HG03108 (cell line): ENCODE data around the gene MIA.
"Not testable (repeated sequence)": the region's sequence is repeated elsewhere in the genome, so short reads cannot be mapped to it uniquely, and the experiment has no call there.

Experiments used
- ATAC-seq: cut with Tn5 transposase; IDR thresholded peaks from one replicate; pipeline ENCODE4 v1.9.1; 2021; ENCODE audit warnings: moderate library complexity; ENCODE audit not compliant: unreplicated experiment

The MIA gene

DNA sequence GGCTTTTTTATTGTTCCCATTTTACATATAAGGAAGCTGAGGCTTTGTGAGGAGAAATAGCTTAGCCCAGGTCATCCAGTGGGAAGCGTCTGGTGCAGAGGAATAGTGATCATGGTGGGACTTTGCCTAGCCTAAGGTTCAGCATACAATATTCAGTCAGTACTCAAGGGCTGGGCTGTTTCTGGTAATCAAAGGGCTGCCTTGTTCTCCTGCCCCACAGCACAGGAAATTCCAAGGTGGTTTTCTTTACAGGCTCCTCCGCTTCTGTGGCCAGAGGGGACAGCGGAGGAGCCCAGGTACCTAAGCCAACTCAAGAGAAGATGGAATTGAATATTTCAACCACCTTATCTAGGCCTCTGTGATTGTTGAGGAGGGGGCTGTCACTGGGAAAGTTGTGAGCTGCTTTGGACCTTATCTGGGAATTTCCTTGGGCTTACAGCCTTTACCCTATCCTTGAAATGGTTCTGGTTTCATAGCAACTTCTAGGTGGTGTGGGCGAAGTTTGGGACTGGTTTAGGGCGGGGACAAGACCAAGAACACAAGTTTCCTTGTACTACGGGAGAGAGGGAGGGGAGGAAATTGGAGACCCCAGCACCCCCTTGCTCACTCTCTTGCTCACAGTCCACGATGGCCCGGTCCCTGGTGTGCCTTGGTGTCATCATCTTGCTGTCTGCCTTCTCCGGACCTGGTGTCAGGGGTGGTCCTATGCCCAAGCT lies at the start of gene MIA:
TSS of gene MIA (plus strand) at position 606 of the 716 bp plus-strand sequence. CDS start at position 628, 22 bp downstream.
- no peak for ATAC-seq

DNA sequence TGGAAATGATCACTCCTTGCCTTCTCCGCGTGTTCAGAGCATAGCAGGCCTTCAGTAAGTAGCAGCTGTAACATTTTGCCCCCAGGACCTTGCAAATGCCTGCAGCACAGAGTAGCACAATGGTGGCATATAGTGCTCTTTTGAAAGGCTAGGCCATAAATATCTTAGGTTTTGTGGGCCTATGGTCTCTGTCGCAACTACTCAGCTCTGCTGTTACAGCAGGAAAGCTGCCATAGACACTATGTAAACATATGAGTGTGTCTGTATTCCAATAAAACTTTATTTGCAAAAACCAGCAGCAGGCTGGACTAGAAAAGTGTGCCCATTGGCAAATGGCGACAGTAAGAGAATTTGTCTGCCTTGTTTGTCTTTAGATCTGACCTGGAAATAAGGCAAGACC lies 49.0 kb upstream of the MIA start:
- no peak for ATAC-seq

GRCh38 chr19:40730065-40730464 lies 45.3 kb upstream of the MIA start:
- ATAC-seq, result not testable (repeated sequence)

DNA sequence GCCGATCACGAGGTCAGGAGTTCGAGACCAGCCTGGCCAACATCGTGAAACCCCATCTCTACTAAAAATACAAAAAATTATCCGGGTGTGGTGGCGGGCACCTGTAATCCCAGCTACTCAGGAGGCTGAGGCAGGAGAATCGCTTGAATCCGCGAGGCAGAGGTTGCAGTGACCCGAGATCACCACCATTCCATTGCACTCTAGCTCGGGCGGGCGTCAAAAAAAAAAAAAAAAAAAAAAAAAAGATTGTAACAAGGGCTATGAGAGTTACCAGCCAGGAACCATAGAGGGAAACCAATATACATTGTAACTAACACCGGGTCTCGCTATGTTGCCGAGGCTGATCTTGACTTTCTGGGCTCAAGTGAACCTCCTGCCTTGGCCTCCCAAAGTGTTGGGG lies 43.0 kb upstream of the MIA start:
- ATAC-seq, result not testable (repeated sequence)

GRCh38 chr19:40733149-40733548 lies 42.2 kb upstream of the MIA start:
- no peak for ATAC-seq

DNA sequence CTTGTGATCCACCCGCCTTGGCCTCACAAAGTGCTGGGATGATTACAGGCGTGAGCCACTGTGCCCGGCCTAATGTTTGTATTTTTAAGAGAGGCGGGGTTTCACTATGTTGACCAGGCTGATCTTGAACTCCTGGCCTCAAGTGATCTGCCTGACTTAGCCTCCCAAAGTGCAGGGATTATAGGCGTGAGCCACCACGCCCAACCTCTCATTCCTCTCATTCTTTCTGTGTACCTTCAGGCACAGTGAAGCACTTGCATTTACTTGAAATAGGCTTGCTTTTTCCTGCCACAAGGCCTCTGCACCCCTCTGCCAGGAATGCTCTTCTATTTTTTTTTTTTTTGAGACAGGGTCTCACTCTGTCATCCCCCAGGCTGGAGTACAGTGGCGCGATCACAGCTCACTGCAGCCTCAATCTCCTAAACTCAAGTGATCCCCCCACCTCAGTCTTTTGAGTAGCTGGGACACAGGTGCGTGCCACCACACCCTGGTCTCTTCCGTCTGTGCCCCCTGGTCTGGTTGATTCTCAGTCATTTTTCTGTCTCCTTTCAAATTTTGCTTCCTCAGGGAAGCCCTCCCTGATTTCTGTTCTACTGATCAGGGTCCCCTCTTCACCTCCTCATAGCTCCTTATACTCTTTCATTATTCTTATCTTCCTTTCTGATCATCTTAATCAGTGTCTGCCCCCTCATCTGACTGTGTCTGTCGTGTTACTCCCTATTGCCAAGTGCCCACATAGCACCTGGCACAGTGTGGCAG lies 40.1 kb upstream of the MIA start:
- no peak for ATAC-seq

DNA sequence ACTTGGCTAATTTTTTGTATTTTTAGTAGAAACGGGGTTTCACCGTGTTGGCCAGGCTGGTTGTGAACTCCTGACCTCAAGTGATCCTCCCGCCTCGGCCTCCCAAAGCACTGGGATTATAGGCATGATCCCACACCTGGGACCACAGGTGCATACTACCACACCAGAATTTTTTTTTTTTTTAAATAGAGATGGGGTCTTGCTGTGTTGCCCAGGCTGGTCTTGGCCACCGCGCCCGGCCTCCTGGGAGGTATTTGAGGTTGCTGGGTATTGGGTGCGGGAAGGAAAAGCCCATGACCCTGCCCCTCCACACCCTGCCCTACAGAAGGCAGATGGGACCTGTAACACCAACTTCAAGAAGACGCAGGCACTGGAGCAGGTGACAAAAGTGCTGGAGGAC lies 38.7 kb upstream of the MIA start:
- no peak for ATAC-seq

GRCh38 chr19:40737102-40737644 lies 38.1 kb upstream of the MIA start:
- no peak for ATAC-seq

GRCh38 chr19:40739030-40739839 lies 36.1 kb upstream of the MIA start:
- ATAC-seq, result no peak

- no peak for ATAC-seq
Observed at GRCh38 chr19:40739871-40740703, 35.2 kb upstream of the MIA start.

- no peak for ATAC-seq
Observed at GRCh38 chr19:40740747-40741146, 34.6 kb upstream of the MIA start.

GRCh38 chr19:40741527-40742390 lies 33.6 kb upstream of the MIA start:
- ATAC-seq, result no peak

DNA sequence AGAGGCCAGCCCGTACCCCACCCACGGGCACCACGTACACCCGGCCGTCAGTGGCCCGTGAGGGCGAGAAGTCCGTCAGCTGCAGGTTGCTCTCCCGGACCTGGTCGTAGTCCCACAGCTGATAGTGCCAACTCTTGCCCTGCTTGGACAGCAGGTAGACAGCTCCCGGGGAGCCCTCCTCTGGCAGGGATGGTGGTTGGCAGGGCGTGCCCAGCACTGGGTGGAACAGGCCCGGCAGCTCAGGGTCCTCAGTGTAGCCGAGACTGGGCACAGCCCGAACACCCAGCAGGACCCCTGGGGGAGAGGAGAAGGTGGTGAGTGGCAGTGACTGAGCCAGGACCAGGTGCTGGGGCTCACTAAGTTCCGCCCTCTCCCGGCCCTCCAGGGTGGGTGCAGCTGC lies 32.8 kb upstream of the MIA start:
- ATAC-seq, result no peak

DNA sequence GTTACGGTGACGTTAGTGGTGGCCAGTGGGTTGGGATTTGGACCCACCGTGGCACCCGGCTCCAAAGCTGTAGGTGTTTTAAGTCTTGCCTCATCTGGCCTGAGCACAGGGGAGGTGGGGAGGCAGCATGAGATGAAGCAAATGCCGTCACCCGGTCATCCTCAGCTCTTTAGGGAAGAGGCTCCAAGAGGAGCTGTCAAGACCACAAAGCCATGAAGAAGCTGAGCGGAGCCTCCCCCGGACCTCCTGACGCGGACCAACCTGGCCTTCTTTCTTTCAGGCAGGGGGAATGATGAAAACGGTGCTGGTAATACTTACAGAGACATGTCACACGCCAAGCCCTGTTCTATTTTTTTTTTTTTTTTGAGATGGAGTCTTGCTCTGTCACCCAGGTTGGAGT lies 32.4 kb upstream of the MIA start:
- ATAC-seq, result no peak

DNA sequence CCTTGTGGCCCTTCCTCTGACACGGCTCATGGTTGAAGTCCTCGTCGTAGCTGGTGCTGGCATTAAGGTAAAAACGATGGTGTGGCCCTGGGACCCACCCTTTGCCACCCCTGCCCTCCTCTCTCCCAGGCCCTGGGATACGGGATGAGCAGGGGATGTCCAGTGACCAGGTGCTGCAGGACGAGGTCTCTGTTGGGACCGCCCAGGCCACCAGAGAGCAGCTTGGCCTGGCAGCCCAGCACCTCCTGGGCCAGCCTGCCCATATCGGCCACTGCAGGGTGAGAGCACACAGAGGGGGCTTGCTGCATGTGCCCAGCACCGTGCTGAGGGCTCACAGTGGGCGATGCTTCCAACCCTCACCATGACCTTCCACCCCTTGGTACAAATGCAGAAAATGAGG lies 31.4 kb upstream of the MIA start:
- ATAC-seq, result no peak

DNA sequence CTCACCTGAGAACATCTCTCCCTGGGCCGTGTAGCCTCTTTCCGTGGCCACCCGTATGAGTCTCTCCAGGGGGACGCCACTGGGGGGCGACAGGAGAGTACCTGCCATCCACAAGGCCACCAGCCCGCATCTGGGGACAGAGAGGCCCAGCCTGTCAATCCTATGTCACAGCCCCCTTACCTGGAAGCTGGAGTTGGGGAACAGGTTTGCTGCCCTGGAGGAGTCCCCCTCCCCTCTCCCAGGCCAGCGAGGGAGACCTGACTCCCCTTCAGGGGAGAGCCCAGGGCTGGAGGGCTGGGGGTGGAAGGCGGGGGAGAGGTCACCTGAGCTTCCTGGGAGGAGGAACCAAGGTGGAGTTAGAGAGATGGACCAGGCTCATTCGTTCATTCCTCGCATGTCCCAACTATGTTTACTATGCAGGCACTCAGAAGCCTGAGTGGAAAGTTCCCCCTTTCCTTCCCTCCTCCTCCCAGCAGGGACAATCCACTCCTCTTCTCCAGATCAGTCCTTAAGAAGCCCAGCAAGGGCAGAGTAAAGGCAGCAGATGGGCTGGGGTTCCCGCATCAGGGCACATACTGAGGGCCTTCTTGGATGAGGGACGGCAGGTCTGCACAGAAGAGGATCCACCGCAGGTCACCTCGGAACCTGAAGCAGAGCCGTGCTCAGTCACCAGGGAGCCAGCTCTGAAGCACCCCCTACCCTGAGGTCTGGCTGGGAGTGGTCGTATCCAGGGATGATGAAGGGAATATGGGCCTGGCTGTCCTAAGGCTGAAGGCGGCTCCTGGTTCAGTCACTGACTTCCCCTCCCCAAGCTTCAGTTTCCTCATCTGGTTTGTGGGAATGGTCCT lies 30.5 kb upstream of the MIA start:
- no peak for ATAC-seq

DNA sequence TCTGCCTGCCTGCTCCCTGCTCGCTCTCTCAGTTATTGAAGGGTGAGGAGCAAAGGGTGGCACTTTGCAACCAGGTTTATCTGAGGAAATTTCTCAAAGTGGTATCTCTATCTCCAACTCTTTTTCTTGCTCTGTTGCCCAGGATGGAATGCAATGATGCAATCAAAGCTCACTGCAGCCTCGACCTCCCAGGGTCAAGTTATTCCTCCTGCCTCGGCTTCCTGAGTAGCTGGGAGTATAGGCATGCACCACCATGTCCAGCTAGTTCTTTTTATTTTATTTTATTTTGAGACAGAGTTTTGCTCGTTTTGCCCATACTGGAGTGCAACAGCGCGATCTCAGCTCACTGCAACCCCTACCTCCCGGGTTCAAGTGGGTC lies 29.9 kb upstream of the MIA start:
- no peak for ATAC-seq

DNA sequence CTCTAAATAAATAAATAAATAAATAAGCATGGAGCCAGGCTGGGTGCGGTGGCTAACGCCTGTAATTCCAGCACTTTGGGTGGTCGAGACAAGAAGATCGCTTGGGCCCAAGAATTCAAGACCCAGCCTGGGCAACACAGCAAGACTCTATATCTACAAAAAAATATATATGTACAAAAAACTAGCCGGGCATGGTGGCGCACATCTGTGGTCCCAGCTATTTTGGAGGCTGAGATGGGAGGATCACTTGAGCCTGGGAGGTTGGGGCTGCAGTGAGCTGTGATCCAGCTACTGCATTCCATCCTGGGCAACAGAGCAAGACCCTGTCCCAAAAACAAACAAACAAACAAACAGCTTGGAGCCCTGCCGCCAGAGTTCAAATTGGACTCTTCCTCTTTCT lies 27.8 kb upstream of the MIA start:
- ATAC-seq, result no peak
